ENCODE data around the gene PTTG1IP. TPM values are rescaled to one million over a fixed set of nuclear protein-coding genes. Genes with fewer than 3 reads are reported as not detected.
"Not testable (repeated sequence)": the region's sequence is repeated elsewhere in the genome, so short reads cannot be mapped to it uniquely, and the experiment has no call there.

Gene PTTG1IP
- total RNA-seq, 2 experiments from 2014 or later = 46.0 to 49.9 TPM

- Mint-ChIP-seq H3K4me1 (peaks cover 73% of the 10 kb centered on the region), H3K36me3 (peaks cover 36% of the 10 kb centered on the region), H3K27me3 (no peaks in the 10 kb centered on the region), H3K27ac (peak overlapping the region; percentile 88), H3K9me3 (ENCODE audit: low read depth) (no peaks in the 10 kb centered on the region), H3K4me3 (peak overlapping the region; percentile 67)
- DNase-seq (no peak), ATAC-seq (peak; percentile 26)
- CTCF ChIA-PET = interaction anchor here (1.3 to 11.1 kb wide), 5 partner anchors 16 to 113 kb away, joined by 3 to 185 read pairs (median 5); partner anchors contain the start of genes SLX9 and UBE2G2
Measured at GRCh38 chr21:44913425-44914175, 40.1 kb upstream of the PTTG1IP start.

- CTCF ChIA-PET = interaction anchor here (1.1 to 11.1 kb wide), 4 partner anchors 17 to 112 kb away, joined by 3 to 185 read pairs (median 38); partner anchors contain the start of gene UBE2G2
Measured at GRCh38 chr21:44912506-44913412, 39.3 kb upstream of the PTTG1IP start.

GRCh38 chr21:44912158-44912473 is 38.6 kb upstream of the PTTG1IP start:
- peak overlapping the region; percentile 42 for H3K4me3 Mint-ChIP-seq
- peaks cover 60% of the 10 kb centered on the region for H3K4me1 Mint-ChIP-seq
- H3K36me3 Mint-ChIP-seq = peaks cover 28% of the 10 kb centered on the region
- CTCF ChIA-PET = interaction anchor here (1.1 to 11.1 kb wide), 5 partner anchors 12 to 111 kb away, joined by 3 to 185 read pairs (median 7); partner anchors contain the start of gene UBE2G2
- DNase-seq (no peak), ATAC-seq (no peak)
- no peaks in the 10 kb centered on the region for H3K27me3 Mint-ChIP-seq
- peak overlapping the region; percentile 83 for H3K27ac Mint-ChIP-seq
- no peaks in the 10 kb centered on the region for H3K9me3 Mint-ChIP-seq (ENCODE audit: low read depth)

More at GRCh38 chr21:44912506-44913412, 39.3 kb upstream of the PTTG1IP start:
- DNase-seq; H3K27me3 Mint-ChIP-seq; H3K9me3 Mint-ChIP-seq (ENCODE audit: low read depth); ATAC-seq: not testable (repeated sequence)
- H3K36me3 Mint-ChIP-seq = peaks cover 34% of the 10 kb centered on the region
- H3K27ac Mint-ChIP-seq = peak overlapping the region; percentile 88
- H3K4me1 Mint-ChIP-seq = peaks cover 66% of the 10 kb centered on the region
- H3K4me3 Mint-ChIP-seq = peak overlapping the region; percentile 67

GRCh38 chr21:44911384-44912157 is 38.1 kb upstream of the PTTG1IP start:
- peak; percentile 60 for ATAC-seq
- H3K36me3 Mint-ChIP-seq = peaks cover 24% of the 10 kb centered on the region
- H3K9me3 Mint-ChIP-seq (ENCODE audit: low read depth) = no peaks in the 10 kb centered on the region
- peak; percentile 79 for DNase-seq
- H3K4me3 Mint-ChIP-seq = peak overlapping the region; percentile 42
- peak overlapping the region; percentile 83 for H3K27ac Mint-ChIP-seq
- H3K4me1 Mint-ChIP-seq = peaks cover 55% of the 10 kb centered on the region
- H3K27me3 Mint-ChIP-seq = no peaks in the 10 kb centered on the region
- CTCF ChIA-PET = interaction anchor here (0.9 to 11.1 kb wide), 5 partner anchors 11 to 111 kb away, joined by 3 to 185 read pairs (median 7); partner anchors contain the start of gene UBE2G2

GRCh38 chr21:44911068-44911383 is 37.5 kb upstream of the PTTG1IP start:
- Mint-ChIP-seq H3K4me1 (peaks cover 52% of the 10 kb centered on the region), H3K4me3 (peak overlapping the region; percentile 42), H3K27ac (peak overlapping the region; percentile 83), H3K27me3 (no peaks in the 10 kb centered on the region), H3K36me3 (peaks cover 26% of the 10 kb centered on the region), H3K9me3 (ENCODE audit: low read depth) (no peaks in the 10 kb centered on the region)
- ATAC-seq = no peak
- DNase-seq = no peak
- CTCF ChIA-PET = interaction anchor here (0.9 to 11.1 kb wide), 5 partner anchors 10 to 110 kb away, joined by 3 to 185 read pairs (median 7); partner anchors contain the start of gene UBE2G2

- Mint-ChIP-seq H3K36me3 (peaks cover 25% of the 10 kb centered on the region), H3K4me3 (peak overlapping the region; percentile 42), H3K4me1 (peaks cover 47% of the 10 kb centered on the region), H3K27ac (peak overlapping the region; percentile 83), H3K9me3 (ENCODE audit: low read depth) (no peaks in the 10 kb centered on the region), H3K27me3 (no peaks in the 10 kb centered on the region)
- CTCF ChIA-PET = interaction anchor here (2.0 to 11.1 kb wide), 3 partner anchors 15 to 110 kb away, joined by 7 to 185 read pairs (median 69); partner anchors contain the start of gene UBE2G2
- ATAC-seq (no peak), DNase-seq (no peak)
Measured at GRCh38 chr21:44910229-44911067, 37.0 kb upstream of the PTTG1IP start.

- no peaks in the 10 kb centered on the region for H3K27me3 Mint-ChIP-seq
- H3K4me1 Mint-ChIP-seq = peaks cover 40% of the 10 kb centered on the region
- peak overlapping the region; percentile 25 for H3K27ac Mint-ChIP-seq
- peaks cover 23% of the 10 kb centered on the region for H3K36me3 Mint-ChIP-seq
- CTCF ChIA-PET = interaction anchor here (9.8 kb wide), 1 partner anchor 14 kb away, joined by 69 read pairs; no protein-coding TSS in a partner anchor
- no peak overlapping the region for H3K4me3 Mint-ChIP-seq
- no peaks in the 10 kb centered on the region for H3K9me3 Mint-ChIP-seq (ENCODE audit: low read depth)
- DNase-seq = no peak
- no peak for ATAC-seq
Measured at GRCh38 chr21:44909719-44910118, 36.2 kb upstream of the PTTG1IP start.

- no peaks in the 10 kb centered on the region for H3K9me3 Mint-ChIP-seq (ENCODE audit: low read depth)
Measured at GRCh38 chr21:44908908-44909307, 35.4 kb upstream of the PTTG1IP start.

GRCh38 chr21:44907966-44908895 is 34.7 kb upstream of the PTTG1IP start:
- H3K27ac Mint-ChIP-seq = no peak overlapping the region
- H3K27me3 Mint-ChIP-seq = no peaks in the 10 kb centered on the region
- no peak overlapping the region for H3K4me3 Mint-ChIP-seq
- H3K4me1 Mint-ChIP-seq = peaks cover 29% of the 10 kb centered on the region
- ATAC-seq = no peak
- CTCF ChIA-PET = interaction anchor here (1.0 to 9.8 kb wide), 2 partner anchors 13 to 24 kb away, joined by 5 to 69 read pairs; no protein-coding TSS in a partner anchor
- no peaks in the 10 kb centered on the region for H3K9me3 Mint-ChIP-seq (ENCODE audit: low read depth)
- H3K36me3 Mint-ChIP-seq = peaks cover 33% of the 10 kb centered on the region
- DNase-seq = no peak

More at GRCh38 chr21:44908908-44909307, 35.4 kb upstream of the PTTG1IP start:
- ATAC-seq = no peak
- H3K36me3 Mint-ChIP-seq = peaks cover 26% of the 10 kb centered on the region
- CTCF ChIA-PET = interaction anchor here (9.8 kb wide), 1 partner anchor 14 kb away, joined by 69 read pairs; no protein-coding TSS in a partner anchor
- H3K27ac Mint-ChIP-seq = no peak overlapping the region
- peaks cover 35% of the 10 kb centered on the region for H3K4me1 Mint-ChIP-seq
- no peak for DNase-seq
- H3K4me3 Mint-ChIP-seq = no peak overlapping the region
- H3K27me3 Mint-ChIP-seq = no peaks in the 10 kb centered on the region

- H3K27me3 Mint-ChIP-seq = no peaks in the 10 kb centered on the region
- ATAC-seq = no peak
- no peak for DNase-seq
- H3K9me3 Mint-ChIP-seq (ENCODE audit: low read depth) = no peaks in the 10 kb centered on the region
- CTCF ChIA-PET = interaction anchor here (0.8 to 9.8 kb wide), 4 partner anchors 9 to 25 kb away, joined by 3 to 69 read pairs (median 4); no protein-coding TSS in a partner anchor
- H3K36me3 Mint-ChIP-seq = peaks cover 41% of the 10 kb centered on the region
- H3K4me3 Mint-ChIP-seq = no peak overlapping the region
- peaks cover 24% of the 10 kb centered on the region for H3K4me1 Mint-ChIP-seq
- H3K27ac Mint-ChIP-seq = peak overlapping the region; percentile 48
Measured at GRCh38 chr21:44907225-44907965, 33.9 kb upstream of the PTTG1IP start.
